B cell (primary cell): ENCODE measurements around the gene ATIC. TPM values are rescaled to one million over a fixed set of nuclear protein-coding genes. Genes with fewer than 3 reads are reported as not detected.

Source experiments
- ATAC-seq: fragments of 200-7000 bp; cut with Tn5 transposase; one replicate; pipeline ENCODE4 v1.10.0; 2021; ENCODE audit warnings: low read depth, mild to moderate bottlenecking, moderate number of reproducible peaks, moderate library complexity
- CTCF ChIA-PET: fragments of 350-600 bp; sonication (Branson Sonifier 250); formaldehyde crosslinking; loops from one replicate; lab custom pipeline; 2021; ENCODE audit warnings: antibody characterized with exemption, inconsistent platforms; lab: Charles Lee
- POLR2A ChIA-PET: fragments of 350-600 bp; sonication (Branson Sonifier 250); formaldehyde crosslinking; loops from one replicate; lab custom pipeline; 2021; ENCODE audit warnings: antibody characterized with exemption; lab: Charles Lee
- DNase-seq: peaks from one replicate; pipeline ENCODE4 v3.0.0; 2013
- H2AFZ ChIP-seq: 2 replicates; pipeline ENCODE4 v1.6.1; 2012; ENCODE audit warnings: mild to moderate bottlenecking, low read depth, low read length; ENCODE audit not compliant: insufficient read depth, poor library complexity, severe bottlenecking
- H3K27ac ChIP-seq, 2 donors: 1 replicate in 1 of 2; 2 replicates in 1 of 2; pipeline ENCODE4 v1.5.1; 2012 to 2013; ENCODE audit warnings: low read length in 2 of 2, mild to moderate bottlenecking in 2 of 2, moderate library complexity in 1 of 2
- H3K27me3 ChIP-seq, 4 experiments: fragments of 200-600 bp in 1 of 4; sonication (generic) in 1 of 4; replicated peaks in 1 of 4; 1 replicate in 2 of 4; 2 replicates in 2 of 4; pipeline versions ENCODE4 v1.6.1 to v1.7.0; 2013 to 2016; ENCODE audit warnings: low read length in 3 of 4, mild to moderate bottlenecking in 2 of 4, mixed read lengths in 1 of 4, moderate library complexity in 1 of 4; ENCODE audit not compliant: insufficient read depth in 4 of 4, control insufficient read depth in 3 of 4; ENCODE audit errors: control extremely low read depth in 1 of 4
- H3K36me3 ChIP-seq, 2 experiments: replicated peaks in 1 of 2; 1 replicate in 1 of 2; 2 replicates in 1 of 2; pipeline versions ENCODE4 v1.6.1 to v1.7.1; 2013; ENCODE audit warnings: low read length in 1 of 2; ENCODE audit not compliant: insufficient read depth in 2 of 2, control insufficient read depth in 1 of 2; ENCODE audit errors: control extremely low read depth in 1 of 2, extremely low read depth in 1 of 2
- H3K4me1 ChIP-seq, 2 donors: fragments of 200-600 bp in 1 of 2; sonication (generic) in 1 of 2; 1 replicate in 1 of 2; 2 replicates in 1 of 2; pipeline versions ENCODE4 v1.5.1 to v1.6.1; 2013 to 2017; ENCODE audit warnings: low read length in 2 of 2; ENCODE audit not compliant: control insufficient read depth in 2 of 2, insufficient read depth in 2 of 2
- H3K4me2 ChIP-seq: replicated peaks from 2 replicates; pipeline ENCODE3; 2012; ENCODE audit warnings: mild to moderate bottlenecking, low read depth, low read length; ENCODE audit not compliant: poor library complexity, severe bottlenecking
- H3K4me3 ChIP-seq, 5 experiments: fragments of 200-600 bp in 1 of 5; sonication (generic) in 1 of 5; 1 replicate in 3 of 5; 2 replicates in 2 of 5; pipeline versions ENCODE4 v1.5.1 to v1.7.0; 2011 to 2016; ENCODE audit warnings: low read length in 4 of 5, mild to moderate bottlenecking in 4 of 5, low read depth in 2 of 5, control low read depth in 1 of 5, moderate library complexity in 1 of 5; ENCODE audit not compliant: insufficient read depth in 1 of 5; ENCODE audit errors: control extremely low read depth in 1 of 5, extremely low read depth in 1 of 5
- H3K79me2 ChIP-seq: fragments of 200-600 bp; sonication (generic); one replicate; pipeline ENCODE4 v1.6.0; 2016; ENCODE audit warnings: low read length; ENCODE audit not compliant: control insufficient read depth, insufficient read depth
- H3K9ac ChIP-seq: fragments of 200-600 bp; sonication (generic); 2 replicates; pipeline ENCODE4 v1.6.1; 2017; ENCODE audit warnings: mild to moderate bottlenecking, low read length, moderate library complexity
- H3K9me3 ChIP-seq, 3 donors: one replicate each; pipeline versions ENCODE4 v1.6.1 to v1.7.1; 2013; ENCODE audit warnings: low read length in 2 of 3; ENCODE audit not compliant: control insufficient read depth in 2 of 3, insufficient read depth in 1 of 3; ENCODE audit errors: control extremely low read depth in 1 of 3
- H4K20me1 ChIP-seq: 2 replicates; pipeline ENCODE4 v1.6.0; 2012; ENCODE audit warnings: mild to moderate bottlenecking, low read length; ENCODE audit not compliant: insufficient read depth, control insufficient read depth, poor library complexity, severe bottlenecking
- H3K27ac Mint-ChIP-seq: one replicate; pipeline ENCODE4 v1.8.0; 2021; ENCODE audit warnings: mixed read lengths
- H3K27me3 Mint-ChIP-seq: one replicate; pipeline ENCODE4 v1.8.0; 2021; ENCODE audit warnings: mixed read lengths
- H3K4me1 Mint-ChIP-seq: one replicate; pipeline ENCODE4 v1.8.0; 2021; ENCODE audit warnings: mixed read lengths
- H3K4me3 Mint-ChIP-seq: one replicate; pipeline ENCODE4 v1.8.0; 2021; ENCODE audit warnings: mixed read lengths
- H3K9me3 Mint-ChIP-seq: one replicate; pipeline ENCODE4 v1.8.0; 2022; ENCODE audit warnings: mixed read lengths; ENCODE audit not compliant: insufficient read depth
- EZH2 ChIP-seq: IDR thresholded peaks from 2 replicates; pipeline ENCODE4 v1.6.1; 2012; ENCODE audit warnings: borderline replicate concordance, low read depth, mild to moderate bottlenecking, moderate library complexity, low read length; ENCODE audit not compliant: insufficient read depth, poor library complexity, severe bottlenecking
- WGBS: methylation state at CpG from one replicate; pipeline ENCODE4 v1.1.5; 2013; ENCODE audit warnings: missing lambda C conversion rate; ENCODE audit not compliant: insufficient coverage; 5-methylcytosine and 5-hydroxymethylcytosine counted together
- intact Hi-C: fragments of 100-400 bp; cut with micrococcal nuclease; formaldehyde crosslinking; loops from one replicate; pipeline ENCODE4 v1.10.0; 2022
- polyA plus RNA-seq: library from polyadenylated mRNA; depleted of rRNA; stranded (reverse); fragments of >200 nt; gene quantifications from 2 replicates; pipeline ENCODE4 v1.2.3, GENCODE V29; 2012
- total RNA-seq, 2 donors: library from RNA; stranded (reverse); fragments of 120-200 nt in 1 of 2; gene quantifications; 1 replicate in 1 of 2; 2 replicates in 1 of 2; pipeline versions ENCODE4 v1.2.3 to v1.2.4, GENCODE V29; 2013 to 2022
- TF ChIP-seq, protein P1 (sequence below): fragments of 200-600 bp; IDR thresholded peaks from one replicate; pipeline ENCODE4 v1.8.0; 2022; ENCODE audit warnings: antibody characterized with exemption, mild to moderate bottlenecking

Gene ATIC
- total and polyA plus RNA-seq, 2 donors (not counting 1 experiment from before 2014, with no cell fraction given): 55.4 to 80.4 TPM

DNA sequence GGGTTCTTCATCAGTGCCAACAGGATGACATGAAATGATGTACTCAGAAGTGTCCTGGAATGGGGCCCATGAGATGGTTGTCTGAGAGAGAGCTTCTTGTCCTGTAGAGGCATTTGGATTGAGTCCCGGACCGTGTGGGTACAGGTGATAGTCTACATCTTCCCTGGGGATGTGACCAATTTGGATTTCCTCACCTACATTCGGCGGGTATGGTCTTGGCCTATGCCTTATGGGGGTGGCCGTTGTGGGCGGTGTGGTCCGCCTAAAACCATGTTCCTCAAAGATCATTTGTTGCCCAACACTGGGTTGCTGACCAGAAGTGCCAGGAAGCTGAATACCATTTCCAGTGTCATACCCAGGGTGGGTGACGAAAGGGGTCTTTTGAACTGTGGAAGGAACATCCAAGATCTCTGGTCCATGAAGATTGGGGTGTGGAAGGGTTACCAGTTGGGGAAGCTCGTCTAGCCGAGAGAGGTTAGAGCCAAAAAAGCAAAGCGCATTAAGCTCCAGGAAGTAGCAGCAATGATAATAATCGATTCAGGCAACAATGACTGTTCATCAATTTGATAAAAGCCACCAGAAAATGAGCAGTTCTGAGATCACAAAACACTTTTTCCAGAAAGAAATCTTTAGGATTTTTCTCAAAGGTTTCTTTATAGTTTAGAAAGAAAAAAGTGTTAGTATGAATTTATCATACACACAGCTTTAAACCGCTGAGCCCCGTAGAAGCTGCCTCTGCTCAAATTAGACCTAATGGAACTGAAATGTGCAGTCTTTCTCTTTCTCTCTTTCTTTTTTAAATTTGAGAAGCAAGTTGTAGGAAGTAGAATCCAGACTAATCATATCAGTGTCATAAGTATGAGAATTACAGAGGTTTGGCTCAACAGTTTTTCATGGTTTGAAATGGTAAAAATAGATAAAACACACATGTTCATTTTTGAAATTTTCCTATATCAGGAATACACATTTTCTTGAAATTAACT lies 60.3 kb downstream of the ATIC start:
- TF ChIP-seq EZH2: no peak
- TF ChIP-seq, protein P1, sequence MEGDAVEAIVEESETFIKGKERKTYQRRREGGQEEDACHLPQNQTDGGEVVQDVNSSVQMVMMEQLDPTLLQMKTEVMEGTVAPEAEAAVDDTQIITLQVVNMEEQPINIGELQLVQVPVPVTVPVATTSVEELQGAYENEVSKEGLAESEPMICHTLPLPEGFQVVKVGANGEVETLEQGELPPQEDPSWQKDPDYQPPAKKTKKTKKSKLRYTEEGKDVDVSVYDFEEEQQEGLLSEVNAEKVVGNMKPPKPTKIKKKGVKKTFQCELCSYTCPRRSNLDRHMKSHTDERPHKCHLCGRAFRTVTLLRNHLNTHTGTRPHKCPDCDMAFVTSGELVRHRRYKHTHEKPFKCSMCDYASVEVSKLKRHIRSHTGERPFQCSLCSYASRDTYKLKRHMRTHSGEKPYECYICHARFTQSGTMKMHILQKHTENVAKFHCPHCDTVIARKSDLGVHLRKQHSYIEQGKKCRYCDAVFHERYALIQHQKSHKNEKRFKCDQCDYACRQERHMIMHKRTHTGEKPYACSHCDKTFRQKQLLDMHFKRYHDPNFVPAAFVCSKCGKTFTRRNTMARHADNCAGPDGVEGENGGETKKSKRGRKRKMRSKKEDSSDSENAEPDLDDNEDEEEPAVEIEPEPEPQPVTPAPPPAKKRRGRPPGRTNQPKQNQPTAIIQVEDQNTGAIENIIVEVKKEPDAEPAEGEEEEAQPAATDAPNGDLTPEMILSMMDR: no peak
- no peak for ATAC-seq
- no peak overlapping the region for H3K4me2 ChIP-seq
- Mint-ChIP-seq H3K4me1 (no peaks in the 10 kb centered on the region), H3K9me3 (peaks cover 5% of the 10 kb centered on the region), H3K27me3 (no peaks in the 10 kb centered on the region), H3K27ac (no peak overlapping the region), H3K4me3 (no peak overlapping the region)
- POLR2A ChIA-PET: no interaction called here
- no peaks in the 10 kb centered on the region for H3K9me3 ChIP-seq
- DNase-seq: no peak
- H3K27me3 ChIP-seq: no peaks in the 10 kb centered on the region
- CTCF ChIA-PET: no interaction called here
- no peaks in the 10 kb centered on the region for H3K79me2 ChIP-seq
- H3K36me3 ChIP-seq: no peaks in the 10 kb centered on the region
- H4K20me1 ChIP-seq: no peaks in the 10 kb centered on the region
- no peak overlapping the region for H2AFZ ChIP-seq
- intact Hi-C loops: no loop called here
- no peak overlapping the region for H3K27ac ChIP-seq
- H3K4me3 ChIP-seq: no peak overlapping the region
- H3K4me1 ChIP-seq: no peaks in the 10 kb centered on the region
- H3K9ac ChIP-seq: no peak overlapping the region
- WGBS: 96% methylated on average over 8 of the region's 14 CpGs

DNA sequence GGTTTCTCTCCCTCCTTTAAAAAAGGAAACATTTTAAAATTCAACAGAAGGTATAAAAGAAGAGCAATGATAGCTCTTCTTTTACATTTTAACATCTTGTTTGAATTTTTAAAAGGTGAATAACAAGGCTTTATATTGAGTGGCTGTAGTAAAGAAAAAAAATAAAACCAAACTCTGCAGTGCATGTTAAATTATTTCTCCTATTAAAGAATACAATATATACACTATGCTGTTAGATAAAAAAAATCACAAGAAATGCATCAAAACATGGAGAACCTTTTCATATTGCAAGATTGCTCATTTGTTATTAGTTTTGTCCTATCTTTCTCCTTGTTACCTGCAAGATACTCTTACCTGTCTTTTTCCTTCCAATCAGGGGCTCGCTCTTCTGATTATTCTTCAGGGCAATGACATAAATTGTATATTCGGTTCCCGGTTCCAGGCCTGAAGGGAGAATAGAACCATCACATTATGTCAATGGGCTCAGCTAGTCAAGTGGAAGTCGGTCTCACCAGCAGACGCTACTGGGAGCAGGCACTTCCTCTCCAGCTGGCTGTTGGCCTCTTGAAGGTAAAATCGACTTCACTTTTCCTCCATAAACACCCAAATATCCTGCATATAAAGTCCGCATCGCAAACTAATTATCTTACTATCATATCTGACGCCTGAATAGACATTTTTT lies 61.2 kb downstream of the ATIC start:
- no peaks in the 10 kb centered on the region for H4K20me1 ChIP-seq
- H2AFZ ChIP-seq: no peak overlapping the region
- no peaks in the 10 kb centered on the region for H3K27me3 Mint-ChIP-seq
- no peak overlapping the region for H3K9ac ChIP-seq
- DNase-seq (no peak), ATAC-seq (no peak)
- no peaks in the 10 kb centered on the region for H3K9me3 ChIP-seq
- H3K4me1 ChIP-seq: no peaks in the 10 kb centered on the region
- peaks cover 5% of the 10 kb centered on the region for H3K9me3 Mint-ChIP-seq
- H3K4me2 ChIP-seq: no peak overlapping the region
- H3K4me1 Mint-ChIP-seq: no peaks in the 10 kb centered on the region
- no peak overlapping the region for H3K4me3 Mint-ChIP-seq
- no peak overlapping the region for H3K27ac ChIP-seq
- CTCF ChIA-PET: no interaction called here
- 98% methylated on average over 6 of the region's 9 CpGs for WGBS
- H3K27me3 ChIP-seq: no peaks in the 10 kb centered on the region
- TF ChIP-seq, protein P1: no peak
- no peak for TF ChIP-seq EZH2
- no peaks in the 10 kb centered on the region for H3K36me3 ChIP-seq
- H3K27ac Mint-ChIP-seq: no peak overlapping the region
- POLR2A ChIA-PET: no interaction called here
- intact Hi-C loops: no loop called here
- no peak overlapping the region for H3K4me3 ChIP-seq
- no peaks in the 10 kb centered on the region for H3K79me2 ChIP-seq
